Heart right ventricle (tissue), 16 donors: ENCODE data around the gene RPP25L. TPM values are rescaled to one million over a fixed set of nuclear protein-coding genes. Genes with fewer than 3 reads are reported as not detected.

Source experiments
- ATAC-seq, 8 donors: fragments of 200-7000 bp; cut with Tn5 transposase; one replicate each; pipeline ENCODE4 v1.9.1; 2020; ENCODE audit warnings: mild to moderate bottlenecking in 8 of 8, moderate library complexity in 8 of 8, moderate number of reproducible peaks in 1 of 8
- DNase-seq, 2 donors: peaks; one replicate each; pipeline ENCODE4 v3.0.0-alpha.2; 2020
- H3K27ac ChIP-seq, 10 donors: fragments of 200-600 bp; sonication (generic) in 2 of 10; one replicate each; pipeline versions ENCODE4 v1.5.0 to v1.8.0; 2020 to 2022; ENCODE audit warnings: mild to moderate bottlenecking in 3 of 10
- H3K27me3 ChIP-seq, 7 donors: fragments of 200-600 bp; one replicate each; pipeline ENCODE4 v1.8.0; 2021 to 2022; ENCODE audit warnings: mild to moderate bottlenecking in 2 of 7
- H3K36me3 ChIP-seq, 9 donors: fragments of 200-600 bp; sonication (generic) in 1 of 9; one replicate each; pipeline versions ENCODE4 v1.5.0 to v1.8.0; 2020 to 2022; ENCODE audit warnings: mild to moderate bottlenecking in 2 of 9
- H3K4me1 ChIP-seq, 9 donors: fragments of 200-600 bp; sonication (generic) in 1 of 9; one replicate each; pipeline versions ENCODE4 v1.5.0 to v1.8.0; 2020 to 2022; ENCODE audit warnings: mild to moderate bottlenecking in 4 of 9
- H3K4me3 ChIP-seq, 10 donors: fragments of 200-600 bp; sonication (generic) in 2 of 10; one replicate each; pipeline versions ENCODE4 v1.5.0 to v1.8.0; 2020 to 2022; ENCODE audit warnings: mild to moderate bottlenecking in 7 of 10, moderate library complexity in 2 of 10
- H3K9me3 ChIP-seq, 11 donors: fragments of 200-600 bp in 10 of 11; sonication (generic) in 2 of 11; one replicate each; pipeline versions ENCODE4 v1.5.0 to v1.8.0; 2013 to 2022; ENCODE audit warnings: mild to moderate bottlenecking in 2 of 11, control low read depth in 1 of 11, moderate library complexity in 1 of 11
- WGBS, 2 donors: extraction: QIAGEN DNeasy Blood & Tissue Kit; methylation state at CpG; one replicate each; pipeline ENCODE4 v1.1.7; 2013; ENCODE audit warnings: inconsistent platforms in 1 of 2; 5-methylcytosine and 5-hydroxymethylcytosine counted together
- intact Hi-C, 10 donors: fragments of 100-400 bp; cut with DNase I; formaldehyde crosslinking; loops; one replicate each; pipeline versions ENCODE4 v1.11.1 to v1.14.2; 2022
- polyA plus RNA-seq, 2 donors: library from polyadenylated mRNA; stranded (reverse); fragments of 200-250 nt; gene quantifications; one replicate each; pipeline ENCODE4 v1.2.3, GENCODE V29; 2013
- total RNA-seq, 10 donors: library from RNA; stranded (reverse); fragmentation: NEBNext Ultra II Directional in 3 of 10; extraction: Animal tissue kit (Norgen Biotek cat#: 25700) in 3 of 10; gene quantifications; one replicate each; pipeline versions ENCODE4 v1.2.1 to v1.2.4, GENCODE V29; 2021 to 2023
- TF ChIP-seq, protein P1 (sequence below), 9 donors: fragments of 200-600 bp; sonication (generic) in 2 of 9; IDR thresholded peaks; one replicate each; pipeline versions ENCODE4 v1.5.0 to v1.8.0; 2021 to 2022; ENCODE audit warnings: antibody characterized with exemption in 9 of 9, mild to moderate bottlenecking in 5 of 9, moderate library complexity in 1 of 9
- donor health status: Arrhythmogenic right ventricular cardiomyopathy.
- donor health status: ischemic (EF 13 %, LVEDD 7.1; RV severe dilation, severe dysfunction).
- donor health status: healthy with polysubstance abuse.
- donor health status: DM: no; HTN: yes; CAD: no.
- donor health status: DM: no; HTN: no; CAD: no.
- donor health status: ischemic (EF 25% LVEDD 6.9; RV normal size, moderate dysfunction).
- donor health status: ischemic (EF 25% LVEDD 5.7; RV mildly dilated, moderate dysfunction).
- donor health status: healthy.
- donor health status: DM: yes; HTN: yes; CAD: no.
- donor health status: Ischemic cardiomyopathy.
- donor health status: ischemic (EF 35%, LVEDD 5.7; RV mildly dilated, moderate dysfunction).
- donor health status: nonischemic (EF 11% LVEDD 7.7; RV severe dilation, severe dysfunction).
- donor health status: DM: yes; HTN: yes; CAD: no.
- donor health status: PGD.
- donor health status: ischemic (EF 29% LVEDD 5.4; RV normal size, mild dysfunction).
- donor health status: nonischemic (EF 23%, LVEDD 6.1; RV moderate dilation, normal function).

The RPP25L gene
- total and polyA plus RNA-seq, 12 donors, result 29.2 to 51.0 (median 39.2) TPM

DNA sequence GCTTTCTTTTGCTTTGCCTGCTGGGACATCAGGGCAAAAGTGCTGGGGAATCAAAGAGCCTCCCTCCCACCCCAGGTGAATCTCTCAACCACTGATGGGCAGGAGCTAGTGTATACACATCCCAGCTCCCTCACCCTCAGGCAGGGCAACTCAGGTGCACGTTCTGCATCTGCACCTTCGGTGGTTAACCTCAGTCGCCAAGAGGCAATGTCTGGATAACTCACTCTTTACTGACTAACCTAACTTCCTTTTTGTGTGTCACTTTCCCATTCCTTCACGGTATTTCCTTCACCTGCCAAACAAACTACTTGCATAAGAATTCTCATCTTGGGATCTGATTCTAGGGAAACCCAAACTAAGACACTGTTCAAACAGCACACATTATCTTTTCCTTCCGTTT lies 48.6 kb downstream of the RPP25L start:
- intact Hi-C loops, result no loop called here
- H3K36me3 ChIP-seq, result no peaks in the 10 kb centered on the region
- 85 to 87% methylated on average over 5 of the region's 5 CpGs for WGBS, 2 donors
- TF ChIP-seq, protein P1, sequence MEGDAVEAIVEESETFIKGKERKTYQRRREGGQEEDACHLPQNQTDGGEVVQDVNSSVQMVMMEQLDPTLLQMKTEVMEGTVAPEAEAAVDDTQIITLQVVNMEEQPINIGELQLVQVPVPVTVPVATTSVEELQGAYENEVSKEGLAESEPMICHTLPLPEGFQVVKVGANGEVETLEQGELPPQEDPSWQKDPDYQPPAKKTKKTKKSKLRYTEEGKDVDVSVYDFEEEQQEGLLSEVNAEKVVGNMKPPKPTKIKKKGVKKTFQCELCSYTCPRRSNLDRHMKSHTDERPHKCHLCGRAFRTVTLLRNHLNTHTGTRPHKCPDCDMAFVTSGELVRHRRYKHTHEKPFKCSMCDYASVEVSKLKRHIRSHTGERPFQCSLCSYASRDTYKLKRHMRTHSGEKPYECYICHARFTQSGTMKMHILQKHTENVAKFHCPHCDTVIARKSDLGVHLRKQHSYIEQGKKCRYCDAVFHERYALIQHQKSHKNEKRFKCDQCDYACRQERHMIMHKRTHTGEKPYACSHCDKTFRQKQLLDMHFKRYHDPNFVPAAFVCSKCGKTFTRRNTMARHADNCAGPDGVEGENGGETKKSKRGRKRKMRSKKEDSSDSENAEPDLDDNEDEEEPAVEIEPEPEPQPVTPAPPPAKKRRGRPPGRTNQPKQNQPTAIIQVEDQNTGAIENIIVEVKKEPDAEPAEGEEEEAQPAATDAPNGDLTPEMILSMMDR (IDR thresholded peaks at IDR 0.05), result no peak
- H3K27me3 ChIP-seq, result peaks cover 0 to 24% (median 9%) of the 10 kb centered on the region in 7 donors
- no peak for ATAC-seq
- no peak overlapping the region for H3K27ac ChIP-seq
- peaks cover 0 to 4% (median 0%) of the 10 kb centered on the region in 11 donors for H3K9me3 ChIP-seq
- no peak for DNase-seq
- H3K4me3 ChIP-seq, result no peak overlapping the region
- H3K4me1 ChIP-seq, result peaks cover 7 to 28% (median 25%) of the 10 kb centered on the region in 9 donors

DNA sequence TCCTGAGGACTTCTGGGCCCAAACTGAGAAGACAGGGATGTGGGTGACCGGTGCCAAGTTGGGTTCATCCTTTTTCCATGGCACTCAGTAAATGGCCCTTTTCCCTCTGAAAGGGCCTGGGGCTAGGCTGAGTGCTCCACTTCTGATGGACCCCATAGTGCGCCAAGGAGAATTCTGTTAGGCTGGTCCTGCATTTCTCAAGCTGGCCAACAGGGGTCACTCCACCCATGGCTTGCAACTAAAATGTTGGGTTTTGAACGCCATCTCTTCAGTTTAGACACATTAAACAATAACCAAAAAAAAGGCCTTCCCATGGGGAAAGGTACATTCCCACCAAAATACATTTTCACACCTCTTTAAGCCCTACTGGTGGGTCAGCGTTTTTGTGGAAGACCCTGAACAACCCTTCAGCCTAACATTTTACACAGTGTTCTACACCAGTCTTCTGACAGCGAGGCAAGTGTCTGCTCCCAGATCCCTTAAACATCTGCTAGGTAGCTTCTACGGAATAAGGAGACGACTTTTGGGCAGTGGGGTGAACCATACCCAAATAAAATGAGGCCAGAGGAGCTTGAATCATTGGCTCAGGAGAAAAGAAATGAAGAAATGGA lies 49.7 kb downstream of the RPP25L start:
- intact Hi-C loops, result no loop called here
- H3K4me3 ChIP-seq, result no peak overlapping the region
- ATAC-seq (no peak), DNase-seq (no peak)
- WGBS, 2 donors, result 92 to 93% methylated on average over 7 of the region's 7 CpGs
- peaks cover 0 to 24% (median 9%) of the 10 kb centered on the region in 7 donors for H3K27me3 ChIP-seq
- TF ChIP-seq, protein P1 (IDR thresholded peaks at IDR 0.05), result peak in 7 of 9 donors; percentile 9 to 51 (median 26)
- H3K36me3 ChIP-seq, result no peaks in the 10 kb centered on the region
- H3K9me3 ChIP-seq, result peaks cover 0 to 4% (median 0%) of the 10 kb centered on the region in 11 donors
- no peak overlapping the region for H3K27ac ChIP-seq
- H3K4me1 ChIP-seq, result peaks cover 7 to 28% (median 25%) of the 10 kb centered on the region in 9 donors

DNA sequence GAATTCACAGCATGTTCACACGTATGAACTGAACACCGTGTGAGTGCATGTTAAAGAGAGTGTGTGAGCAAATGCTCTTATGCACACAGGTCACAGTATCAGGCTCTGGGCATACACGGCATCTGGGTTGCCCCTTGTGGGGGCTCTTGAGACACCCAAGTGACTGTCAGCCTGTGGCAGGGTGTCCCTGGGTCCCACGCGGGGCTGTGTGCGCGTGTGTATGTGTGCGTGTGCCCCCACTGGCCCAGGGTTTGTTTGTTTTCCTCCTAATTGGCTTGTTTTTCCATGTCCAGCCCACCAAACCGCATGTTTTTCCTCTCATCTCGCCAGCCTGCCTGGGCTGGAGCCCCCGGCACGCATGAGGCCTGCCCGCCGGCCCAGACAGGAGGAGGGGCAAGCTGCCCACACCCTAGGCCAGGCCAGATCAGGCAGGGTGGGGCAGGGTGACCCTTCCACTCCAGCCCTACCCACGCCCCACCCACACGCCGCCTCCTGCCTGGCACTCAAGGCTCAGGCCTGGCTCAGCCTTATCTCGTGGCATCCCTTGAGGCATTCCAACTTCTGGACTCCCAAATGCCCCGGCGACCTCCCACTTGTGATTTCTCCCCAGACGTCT lies 51.2 kb downstream of the RPP25L start:
- Histone ChIP-seq H3K36me3 (no peaks in the 10 kb centered on the region), H3K27me3 (peaks cover 0 to 24% (median 0%) of the 10 kb centered on the region in 7 donors), H3K4me3 (no peak overlapping the region), H3K9me3 (peaks cover 0 to 4% (median 0%) of the 10 kb centered on the region in 11 donors), H3K4me1 (peaks cover 7 to 28% (median 25%) of the 10 kb centered on the region in 9 donors), H3K27ac (peak overlapping the region in 1 of 10 donors; percentile 36)
- WGBS, 2 donors, result 65 to 71% methylated on average over 21 of the region's 21 CpGs
- DNase-seq (peak in 1 of 2 donors; percentile 36), ATAC-seq (peak in 2 of 8 donors; percentile 3 to 24)
- intact Hi-C loops, result no loop called here
- TF ChIP-seq, protein P1 (IDR thresholded peaks at IDR 0.05), result no peak

Other genes with a start within 250 kb of the RPP25L start
- gene MYORG, start 235.2 kb downstream of the RPP25L start, total RNA-seq, result 1 to 10 TPM; 4.9 to 9.1 (median 7.1) TPM
- 1 to 10 TPM; 1.3 to 4.8 TPM for gene MYORG, start 235.2 kb downstream of the RPP25L start, polyA plus RNA-seq
- 10 to 100 TPM; 18.9 to 38.6 (median 27.9) TPM for gene FAM219A, start 153.5 kb downstream of the RPP25L start, total RNA-seq
- gene FAM219A, start 153.5 kb downstream of the RPP25L start, polyA plus RNA-seq, result 10 to 100 TPM; 15.1 to 20.7 TPM
- under 1 TPM in 2 of 10 donors, not detected in 8; 0.09 to 0.18 TPM for gene DNAI1, start 153.3 kb downstream of the RPP25L start, total RNA-seq
- gene DNAI1, start 153.3 kb downstream of the RPP25L start, polyA plus RNA-seq, result under 1 TPM in 1 of 2 donors, not detected in 1; 0.28 TPM
- under 1 TPM in 6 of 10 donors, not detected in 4; 0.32 to 0.64 (median 0.42) TPM for gene ENHO, start 89.1 kb downstream of the RPP25L start, total RNA-seq
- gene ENHO, start 89.1 kb downstream of the RPP25L start, polyA plus RNA-seq, result 1 to 10 TPM in 1 of 2 donors, under 1 TPM in 1; 0.46 to 1.2 TPM
- 1 to 10 TPM in 9 of 10 donors, under 1 TPM in 1; 0.76 to 6.2 (median 2.9) TPM for gene CNTFR, start 22.4 kb downstream of the RPP25L start, total RNA-seq
- gene CNTFR, start 22.4 kb downstream of the RPP25L start, polyA plus RNA-seq, result 1 to 10 TPM; 2.9 to 5.0 TPM
- gene DCTN3, start 8.4 kb upstream of the RPP25L start, total RNA-seq, result 100 to 1,000 TPM; 113 to 143 (median 129) TPM
- gene DCTN3, start 8.4 kb upstream of the RPP25L start, polyA plus RNA-seq, result 100 to 1,000 TPM in 1 of 2 donors, 10 to 100 TPM in 1; 30.5 to 118 TPM
- not detected for gene ARID3C, start 17.0 kb upstream of the RPP25L start, total RNA-seq
- gene ARID3C, start 17.0 kb upstream of the RPP25L start, polyA plus RNA-seq, result not detected
- 10 to 100 TPM; 15.8 to 31.7 (median 22.3) TPM for gene SIGMAR1, start 25.7 kb upstream of the RPP25L start, total RNA-seq
- 10 to 100 TPM; 23.8 to 54.0 TPM for gene SIGMAR1, start 25.7 kb upstream of the RPP25L start, polyA plus RNA-seq
- 10 to 100 TPM; 34.7 to 65.0 (median 44.2) TPM for gene GALT, start 34.6 kb upstream of the RPP25L start, total RNA-seq
- 10 to 100 TPM; 20.8 to 82.2 TPM for gene GALT, start 34.6 kb upstream of the RPP25L start, polyA plus RNA-seq
- 10 to 100 TPM; 45.2 to 53.7 (median 48.1) TPM for gene IL11RA, start 40.1 kb upstream of the RPP25L start, total RNA-seq
- 10 to 100 TPM; 26.9 to 30.0 TPM for gene IL11RA, start 40.1 kb upstream of the RPP25L start, polyA plus RNA-seq
- gene CCL27, start 50.6 kb upstream of the RPP25L start, total RNA-seq, result under 1 TPM in 1 of 10 donors, not detected in 9; 0.44 TPM
- gene CCL27, start 50.6 kb upstream of the RPP25L start, polyA plus RNA-seq, result under 1 TPM in 1 of 2 donors, not detected in 1; 0.45 TPM
- 10 to 100 TPM in 1 of 10 donors, 1 to 10 TPM in 1, under 1 TPM in 3, not detected in 5; 0.47 to 19.9 (median 0.87) TPM for gene CCL19, start 79.2 kb upstream of the RPP25L start, total RNA-seq
- gene CCL19, start 79.2 kb upstream of the RPP25L start, polyA plus RNA-seq, result 1 to 10 TPM; 1.6 to 4.9 TPM
- gene CCL21, start 98.0 kb upstream of the RPP25L start, total RNA-seq, result 10 to 100 TPM in 7 of 10 donors, 1 to 10 TPM in 3; 1.3 to 31.1 (median 14.7) TPM
- gene CCL21, start 98.0 kb upstream of the RPP25L start, polyA plus RNA-seq, result 10 to 100 TPM; 21.7 to 44.5 TPM